Measurements from ENCODE around the gene TNS3. TPM values are rescaled to one million over a fixed set of nuclear protein-coding genes. Genes with fewer than 3 reads are reported as not detected.

TNS3 gene
- polyA plus RNA-seq, 1 of the 3 experiments (the other 2 are of a cell fraction): 72.3 TPM

GRCh38 chr7:47333554-47333887 is 248.4 kb downstream of the TNS3 start:
- Histone ChIP-seq H3K9me2 (no peaks in the 10 kb centered on the region), H3K4me1 (ENCODE audit: control insufficient read depth in 1 of 2, insufficient read depth in 2 of 2, low read depth in 1 of 2, low read length in 1 of 2) (peaks cover 2 to 22% of the 10 kb centered on the region in 2 experiments; a peak in 2 of 4 replicates), H4K20me1 (ENCODE audit: insufficient read depth) (no peaks in the 10 kb centered on the region), H2AFZ (ENCODE audit: low read depth) (no peak overlapping the region), H3K27me3 (ENCODE audit: insufficient read depth) (no peaks in the 10 kb centered on the region), H3K79me2 (ENCODE audit: insufficient read depth) (no peaks in the 10 kb centered on the region), H3K9me3 (no peaks in the 10 kb centered on the region), H3K4me3 (ENCODE audit: low read depth in 2 of 2, low read length in 1 of 2) (no peak overlapping the region), H3K36me3 (replicated peaks in 1 of 2; ENCODE audit: control insufficient read depth in 1 of 2, insufficient read depth in 2 of 2, low read length in 1 of 2) (peaks cover 13 to 66% of the 10 kb centered on the region in 2 experiments), H3K27ac (ENCODE audit: low read depth in 2 of 2, low read length in 1 of 2) (no peak overlapping the region), H3K4me2 (no peak overlapping the region), H3K9ac (no peak overlapping the region), H3F3A (replicated peaks; ENCODE audit: insufficient read depth) (no peaks in the 10 kb centered on the region)
- 92% methylated on average over 2 of the region's 2 CpGs for WGBS (ENCODE audit: low lambda C conversion rate)
- TF ChIP-seq SIN3A (IDR thresholded peaks at IDR 0.05; ENCODE audit: borderline replicate concordance, low read depth, low read length): no peak
- TF ChIP-seq RAD21 (IDR thresholded peaks at IDR 0.05; ENCODE audit: low read length): no peak
- no peak for TF ChIP-seq MXI1 (IDR thresholded peaks at IDR 0.05; ENCODE audit: low read depth, low read length)
- ChIA-PET CTCF (interaction anchor here (0.7 to 1.4 kb wide), 2 partner anchors 17 to 68 kb away, joined by 3 to 5 read pairs; no protein-coding TSS in a partner anchor), POLR2A (no interaction called here)
- no peak for DNase-seq

GRCh38 chr7:47332681-47333553 is 249.0 kb downstream of the TNS3 start:
- Histone ChIP-seq H3K9ac (no peak overlapping the region), H3K9me2 (no peaks in the 10 kb centered on the region), H2AFZ (ENCODE audit: low read depth) (no peak overlapping the region), H3K36me3 (replicated peaks in 1 of 2; ENCODE audit: control insufficient read depth in 1 of 2, insufficient read depth in 2 of 2, low read length in 1 of 2) (peaks cover 11 to 66% of the 10 kb centered on the region in 2 experiments), H3K4me2 (no peak overlapping the region), H3K9me3 (no peaks in the 10 kb centered on the region), H3K27ac (ENCODE audit: low read depth in 2 of 2, low read length in 1 of 2) (no peak overlapping the region), H3K27me3 (ENCODE audit: insufficient read depth) (no peaks in the 10 kb centered on the region), H4K20me1 (ENCODE audit: insufficient read depth) (no peaks in the 10 kb centered on the region), H3F3A (replicated peaks; ENCODE audit: insufficient read depth) (no peaks in the 10 kb centered on the region), H3K79me2 (ENCODE audit: insufficient read depth) (no peaks in the 10 kb centered on the region), H3K4me1 (ENCODE audit: control insufficient read depth in 1 of 2, insufficient read depth in 2 of 2, low read depth in 1 of 2, low read length in 1 of 2) (peaks cover 7 to 28% of the 10 kb centered on the region in 2 experiments; a peak in 2 of 4 replicates), H3K4me3 (ENCODE audit: low read depth in 2 of 2, low read length in 1 of 2) (no peak overlapping the region)
- WGBS (ENCODE audit: low lambda C conversion rate): 89% methylated on average over 8 of the region's 8 CpGs
- ChIA-PET CTCF (interaction anchor here (0.7 to 1.4 kb wide), 3 partner anchors 13 to 67 kb away, joined by 3 to 5 read pairs (median 3); no protein-coding TSS in a partner anchor), POLR2A (no interaction called here)
- peak; percentile 69 for DNase-seq
- TF ChIP-seq RCOR1 (IDR thresholded peaks at IDR 0.05; ENCODE audit: low read length) (peak; percentile 71; the same call in 1 of the 2 replicates), MXI1 (IDR thresholded peaks at IDR 0.05; ENCODE audit: low read depth, low read length) (no peak)

- Histone ChIP-seq H3K4me2 (no peak overlapping the region), H3F3A (replicated peaks; ENCODE audit: insufficient read depth) (peaks cover 3% of the 10 kb centered on the region), H3K79me2 (ENCODE audit: insufficient read depth) (no peaks in the 10 kb centered on the region), H2AFZ (ENCODE audit: low read depth) (no peak overlapping the region), H4K20me1 (ENCODE audit: insufficient read depth) (no peaks in the 10 kb centered on the region), H3K27me3 (ENCODE audit: insufficient read depth) (no peaks in the 10 kb centered on the region), H3K9me2 (no peaks in the 10 kb centered on the region), H3K36me3 (replicated peaks in 1 of 2; ENCODE audit: control insufficient read depth in 1 of 2, insufficient read depth in 2 of 2, low read length in 1 of 2) (peaks cover 11 to 64% of the 10 kb centered on the region in 2 experiments), H3K27ac (ENCODE audit: low read depth in 2 of 2, low read length in 1 of 2) (no peak overlapping the region), H3K9me3 (no peaks in the 10 kb centered on the region), H3K4me1 (ENCODE audit: control insufficient read depth in 1 of 2, insufficient read depth in 2 of 2, low read depth in 1 of 2, low read length in 1 of 2) (peaks cover 14 to 35% of the 10 kb centered on the region in 2 experiments), H3K9ac (no peak overlapping the region), H3K4me3 (ENCODE audit: low read depth in 2 of 2, low read length in 1 of 2) (no peak overlapping the region)
- no peak for TF ChIP-seq POLR2AphosphoS5 (IDR thresholded peaks at IDR 0.05; ENCODE audit: low read depth, low read length)
- TF ChIP-seq FOSL2 (IDR thresholded peaks at IDR 0.05; ENCODE audit: borderline replicate concordance, low read depth): no peak
- TF ChIP-seq TAF1 (IDR thresholded peaks at IDR 0.05; ENCODE audit: borderline replicate concordance, low read depth, low read length): no peak
- TF ChIP-seq FOXJ3 (CRISPR knock-in tag; IDR thresholded peaks at IDR 0.05): no peak
- TF ChIP-seq, protein P1, sequence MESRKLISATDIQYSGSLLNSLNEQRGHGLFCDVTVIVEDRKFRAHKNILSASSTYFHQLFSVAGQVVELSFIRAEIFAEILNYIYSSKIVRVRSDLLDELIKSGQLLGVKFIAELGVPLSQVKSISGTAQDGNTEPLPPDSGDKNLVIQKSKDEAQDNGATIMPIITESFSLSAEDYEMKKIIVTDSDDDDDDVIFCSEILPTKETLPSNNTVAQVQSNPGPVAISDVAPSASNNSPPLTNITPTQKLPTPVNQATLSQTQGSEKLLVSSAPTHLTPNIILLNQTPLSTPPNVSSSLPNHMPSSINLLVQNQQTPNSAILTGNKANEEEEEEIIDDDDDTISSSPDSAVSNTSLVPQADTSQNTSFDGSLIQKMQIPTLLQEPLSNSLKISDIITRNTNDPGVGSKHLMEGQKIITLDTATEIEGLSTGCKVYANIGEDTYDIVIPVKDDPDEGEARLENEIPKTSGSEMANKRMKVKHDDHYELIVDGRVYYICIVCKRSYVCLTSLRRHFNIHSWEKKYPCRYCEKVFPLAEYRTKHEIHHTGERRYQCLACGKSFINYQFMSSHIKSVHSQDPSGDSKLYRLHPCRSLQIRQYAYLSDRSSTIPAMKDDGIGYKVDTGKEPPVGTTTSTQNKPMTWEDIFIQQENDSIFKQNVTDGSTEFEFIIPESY (IDR thresholded peaks at IDR 0.05; ENCODE audit: borderline replicate concordance, low read depth): no peak
- no peak for TF ChIP-seq FOXM1 (IDR thresholded peaks at IDR 0.05; ENCODE audit: low read depth)
- no peak for TF ChIP-seq SMC3 (IDR thresholded peaks at IDR 0.05; ENCODE audit: low read depth, low read length)
- TF ChIP-seq CHD2 (IDR thresholded peaks at IDR 0.05; ENCODE audit: low read length, partially characterized antibody): no peak
- TF ChIP-seq REST (IDR thresholded peaks at IDR 0.05; ENCODE audit: low read depth, low read length): no peak
- ChIA-PET CTCF (interaction anchor here (1.4 kb wide), 1 partner anchor 66 kb away, joined by 5 read pairs; no protein-coding TSS in a partner anchor), POLR2A (no interaction called here)
- DNase-seq: no peak
- WGBS (ENCODE audit: low lambda C conversion rate): 83% methylated on average over 8 of the region's 8 CpGs
Measured at GRCh38 chr7:47332213-47332612, 249.7 kb downstream of the TNS3 start.

Measured in SK-N-SH (cell line).